H1 (cell line): ENCODE measurements around the gene TAS1R3. TPM values are rescaled to one million over a fixed set of nuclear protein-coding genes. Genes with fewer than 3 reads are reported as not detected.

Source experiments
- CTCF ChIA-PET: fragments of 300-600 bp; sonication (Branson Sonifier 250); formaldehyde crosslinking; loops from one replicate; lab custom pipeline; 2021; ENCODE audit not compliant: partially characterized antibody; lab: Charles Lee
- POLR2A ChIA-PET: fragments of 300-600 bp; sonication (Branson Sonifier 250); formaldehyde crosslinking; loops from one replicate; lab custom pipeline; 2021; ENCODE audit warnings: inconsistent platforms; ENCODE audit not compliant: partially characterized antibody; lab: Charles Lee
- DNase-seq, 2 experiments: peaks; one replicate each; pipeline versions ENCODE4 v3.0.0 to v3.0.0-alpha.2; 2010 to 2022; ENCODE audit warnings: low spot score in 2 of 2, low read depth in 1 of 2, mixed read lengths in 1 of 2
- FAIRE-seq: peaks from 2 replicates; lab custom pipeline; 2011; peaks lifted over from hg19 to GRCh38; lab: Jason Lieb, UNC
- H2AFZ ChIP-seq: 2 replicates; pipeline ENCODE4 v1.8.1; 2012; ENCODE audit warnings: low read length, inconsistent platforms
- H2AK5ac ChIP-seq: 2 replicates; pipeline ENCODE4 v1.6.1; 2013; ENCODE audit warnings: low read depth, low read length
- H2BK120ac ChIP-seq: replicated peaks from 2 replicates; pipeline ENCODE3; 2013; ENCODE audit warnings: low read depth, low read length, inconsistent platforms
- H2BK12ac ChIP-seq: 2 replicates; pipeline ENCODE4 v1.6.1; 2013; ENCODE audit warnings: low read depth, low read length
- H2BK15ac ChIP-seq: 2 replicates; pipeline ENCODE4 v1.6.1; 2013; ENCODE audit warnings: low read length
- H2BK20ac ChIP-seq: 2 replicates; pipeline ENCODE4 v1.6.1; 2013; ENCODE audit warnings: low read length
- H2BK5ac ChIP-seq: 2 replicates; pipeline ENCODE4 v1.6.1; 2013; ENCODE audit warnings: low read depth, low read length
- H3K14ac ChIP-seq: 2 replicates; pipeline ENCODE4 v1.6.1; 2013; ENCODE audit warnings: inconsistent platforms; ENCODE audit not compliant: insufficient read length
- H3K18ac ChIP-seq: 2 replicates; pipeline ENCODE4 v1.6.1; 2013; ENCODE audit warnings: low read length; ENCODE audit errors: extremely low read depth
- H3K23ac ChIP-seq: 2 replicates; pipeline ENCODE4 v1.6.1; 2013; ENCODE audit warnings: inconsistent platforms; ENCODE audit not compliant: insufficient read length
- H3K23me2 ChIP-seq: 2 replicates; pipeline ENCODE4 v1.6.1; 2013; ENCODE audit warnings: low read depth, low read length
- H3K27ac ChIP-seq: 2 replicates; pipeline ENCODE4 v1.6.1; 2011; ENCODE audit warnings: low read depth, low read length, inconsistent platforms
- H3K27me3 ChIP-seq, 4 experiments: replicated peaks in 1 of 4; 1 replicate in 1 of 4; 2 replicates in 3 of 4; pipeline versions ENCODE4 v1.6.1 to v1.8.1; 2011 to 2013; ENCODE audit warnings: low read length in 3 of 4, mild to moderate bottlenecking in 3 of 4, inconsistent platforms in 2 of 4, mixed read lengths in 2 of 4, moderate library complexity in 1 of 4; ENCODE audit not compliant: control insufficient read depth in 3 of 4, insufficient read depth in 3 of 4; ENCODE audit errors: extremely low read depth in 1 of 4
- H3K36me3 ChIP-seq, 4 experiments: 2 replicates each; pipeline versions ENCODE4 v1.6.1 to v1.8.1; 2011 to 2013; ENCODE audit warnings: mild to moderate bottlenecking in 4 of 4, low read length in 3 of 4, moderate library complexity in 2 of 4, control low read depth in 1 of 4, inconsistent platforms in 1 of 4; ENCODE audit not compliant: insufficient read depth in 4 of 4, control insufficient read depth in 2 of 4
- H3K4ac ChIP-seq: replicated peaks from 2 replicates; pipeline ENCODE3; 2013; ENCODE audit warnings: low read length, low read depth, mixed read lengths, inconsistent platforms; ENCODE audit not compliant: insufficient read length
- H3K4me1 ChIP-seq, 4 experiments: replicated peaks in 1 of 4; 1 replicate in 1 of 4; 2 replicates in 3 of 4; pipeline versions ENCODE4 v1.6.1 to v1.8.1; 2011 to 2013; ENCODE audit warnings: low read length in 3 of 4, inconsistent platforms in 2 of 4, mixed read lengths in 1 of 4; ENCODE audit not compliant: insufficient read depth in 4 of 4, control insufficient read depth in 3 of 4
- H3K4me2 ChIP-seq, 2 experiments: 2 replicates each; pipeline versions ENCODE4 v1.6.1 to v1.8.1; 2011 to 2013; ENCODE audit warnings: low read depth in 2 of 2, low read length in 2 of 2, control low read depth in 1 of 2, inconsistent platforms in 1 of 2, mild to moderate bottlenecking in 1 of 2; ENCODE audit not compliant: insufficient read depth in 1 of 2
- H3K4me3 ChIP-seq, 4 experiments: fragments of 200-600, 300-600 bp in 1 of 4; sonication (generic), shearing (Covaris generic), sonication (Bioruptor Twin) in 1 of 4; 2 replicates each; pipeline versions ENCODE4 v1.5.1 to v1.8.1; 2011 to 2016; ENCODE audit warnings: low read length in 4 of 4, low read depth in 3 of 4, control low read depth in 2 of 4, inconsistent platforms in 2 of 4, mild to moderate bottlenecking in 2 of 4, mixed read lengths in 1 of 4, moderate library complexity in 1 of 4; ENCODE audit not compliant: insufficient read depth in 2 of 4; ENCODE audit errors: extremely low read depth in 1 of 4
- H3K56ac ChIP-seq: replicated peaks from 2 replicates; pipeline ENCODE3; 2013; ENCODE audit warnings: low read depth, mild to moderate bottlenecking, mixed read lengths, low read length, inconsistent platforms; ENCODE audit not compliant: insufficient read length
- H3K79me1 ChIP-seq: 2 replicates; pipeline ENCODE4 v1.6.1; 2013; ENCODE audit warnings: low read depth, low read length, control low read depth
- H3K79me2 ChIP-seq, 2 experiments: 2 replicates each; pipeline versions ENCODE4 v1.6.1 to v1.8.1; 2012 to 2013; ENCODE audit warnings: low read length in 2 of 2, mild to moderate bottlenecking in 2 of 2, inconsistent platforms in 1 of 2; ENCODE audit not compliant: insufficient read depth in 2 of 2, control insufficient read depth in 1 of 2
- H3K9ac ChIP-seq, 4 experiments: replicated peaks in 1 of 4; 1 replicate in 1 of 4; 2 replicates in 3 of 4; pipeline versions ENCODE4 v1.6.1 to v1.8.1; 2011 to 2013; ENCODE audit warnings: low read depth in 3 of 4, low read length in 3 of 4, control low read depth in 2 of 4, mild to moderate bottlenecking in 2 of 4, moderate library complexity in 2 of 4, inconsistent platforms in 1 of 4; ENCODE audit errors: extremely low read depth in 1 of 4
- H3K9me3 ChIP-seq, 2 experiments: 2 replicates each; pipeline versions ENCODE4 v1.6.1 to v1.8.1; 2012 to 2013; ENCODE audit warnings: mild to moderate bottlenecking in 2 of 2, moderate library complexity in 2 of 2, control low read depth in 1 of 2, inconsistent platforms in 1 of 2, low read depth in 1 of 2, low read length in 1 of 2, mixed read lengths in 1 of 2; ENCODE audit not compliant: insufficient read depth in 2 of 2
- H4K20me1 ChIP-seq, 2 experiments: replicated peaks in 1 of 2; 2 replicates each; pipeline versions ENCODE3 to v1.8.1; 2011 to 2013; ENCODE audit warnings: inconsistent platforms in 2 of 2, low read length in 2 of 2, mild to moderate bottlenecking in 1 of 2; ENCODE audit not compliant: insufficient read depth in 2 of 2, control insufficient read depth in 1 of 2
- H4K5ac ChIP-seq: 2 replicates; pipeline ENCODE4 v1.6.1; 2013; ENCODE audit warnings: low read length, low read depth, mixed read lengths, inconsistent platforms; ENCODE audit not compliant: insufficient read length
- H4K8ac ChIP-seq: 2 replicates; pipeline ENCODE4 v1.8.0; 2013; ENCODE audit warnings: mild to moderate bottlenecking, moderate library complexity, low read length, inconsistent platforms; ENCODE audit not compliant: insufficient read depth; ENCODE audit errors: extremely low read depth
- H4K91ac ChIP-seq: replicated peaks from 2 replicates; pipeline ENCODE3; 2013; ENCODE audit warnings: low read length, mixed read lengths, inconsistent platforms; ENCODE audit not compliant: insufficient read length
- POLR2AphosphoS5 ChIP-seq: IDR thresholded peaks from 2 replicates; pipeline ENCODE4 v1.6.1; 2011; ENCODE audit warnings: low read depth, low read length
- SP1 ChIP-seq: IDR thresholded peaks from 2 replicates; pipeline ENCODE4 v1.6.1; 2011; ENCODE audit warnings: low read depth, low read length
- USF2 ChIP-seq: IDR thresholded peaks from 2 replicates; pipeline ENCODE4 v1.6.1; 2011; ENCODE audit warnings: low read length, improper control_type of control experiment
- WGBS, 2 experiments: shearing (Covaris generic) in 1 of 2; methylation state at CpG; one replicate each; pipeline versions ENCODE4 v1.1.6 to v1.1.7; 2013 to 2015; ENCODE audit warnings: low lambda C conversion rate in 2 of 2, mixed read lengths in 2 of 2, inconsistent platforms in 1 of 2, low coverage in 1 of 2, missing lambda C conversion rate in 1 of 2; ENCODE audit not compliant: insufficient replicate concordance in 2 of 2, insufficient coverage in 1 of 2, insufficient read length in 1 of 2; ENCODE audit errors: extremely low coverage in 1 of 2, missing lambda C conversion rate in 1 of 2; 5-methylcytosine and 5-hydroxymethylcytosine counted together
- polyA plus RNA-seq, 7 experiments: library from polyadenylated mRNA; depleted of rRNA in 3 of 7; stranded (reverse) in 5 of 7; unstranded in 2 of 7; fragments of >200 nt in 5 of 7; fragments of 200-250 nt in 2 of 7; gene quantifications; 1 replicate in 5 of 7; 2 replicates in 1 of 7; 4 replicates in 1 of 7; pipeline versions ENCODE4 v1.2.1 to v1.2.3, GENCODE V29; 2011 to 2013; ENCODE audit warnings: missing spikeins in 2 of 7, mixed read lengths in 2 of 7
- total RNA-seq: library from RNA; stranded (reverse); fragmentation: NEBNext Ultra II Directional; extraction: Animal tissue kit (Norgen Biotek cat#: 25700); gene quantifications from 2 replicates; pipeline ENCODE4 v1.2.1, GENCODE V29; 2021

TAS1R3 gene
- total and polyA plus RNA-seq, 2 of the 8 experiments (the other 6 are each of a cell fraction or from before 2014, with no cell fraction given), result 0.03 to 0.19 TPM

- Histone ChIP-seq H3K9ac (no peak overlapping the region), H2AFZ (no peak overlapping the region), H2BK5ac (no peak overlapping the region), H3K27me3 (no peaks in the 10 kb centered on the region; a peak in 4 of 7 replicates), H3K4me3 (no peak overlapping the region), H2BK15ac (no peak overlapping the region), H4K20me1 (peaks cover 0 to 9% of the 10 kb centered on the region in 2 experiments), H3K18ac (no peak overlapping the region), H3K79me1 (no peaks in the 10 kb centered on the region), H3K23me2 (peaks cover 17% of the 10 kb centered on the region), H2BK20ac (no peak overlapping the region), H3K4ac (no peak overlapping the region), H2BK120ac (no peak overlapping the region), H3K4me1 (peaks cover 0 to 9% (median 3%) of the 10 kb centered on the region in 4 experiments; a peak in 4 of 7 replicates), H4K91ac (no peak overlapping the region), H3K79me2 (no peaks in the 10 kb centered on the region), H3K23ac (no peak overlapping the region), H3K4me2 (no peak overlapping the region), H4K8ac (no peak overlapping the region), H3K27ac (no peak overlapping the region), H3K36me3 (no peaks in the 10 kb centered on the region; a peak in 1 of 8 replicates), H4K5ac (no peak overlapping the region), H3K14ac (no peak overlapping the region), H3K56ac (no peak overlapping the region), H3K9me3 (peaks cover 12 to 18% of the 10 kb centered on the region in 2 experiments; a peak in 3 of 4 replicates), H2AK5ac (no peak overlapping the region), H2BK12ac (no peak overlapping the region)
- ChIA-PET POLR2A (interaction anchor here (2.2 kb wide), 1 partner anchor 30 kb away, joined by 4 read pairs; no protein-coding TSS in a partner anchor), CTCF (interaction anchor here (0.7 kb wide), 1 partner anchor 25 kb away, joined by 3 read pairs; no protein-coding TSS in a partner anchor)
- WGBS, 2 experiments, result 80% methylated on average over 14 of the region's 14 CpGs; no CpG with 5 or more reads in 1 of the 2 experiments
- DNase-seq (no peak), FAIRE-seq (no peak)
- no peak for TF ChIP-seq USF2
- no peak for TF ChIP-seq SP1
- TF ChIP-seq POLR2AphosphoS5, result no peak
Observed at GRCh38 chr1:1364266-1364665, 33.2 kb downstream of the TAS1R3 start.
